NCI-H1092 treated with DMSO at 0.1 percent for 48 hours (cell line): ENCODE measurements around the gene CLCNKB.
"Not testable (repeated sequence)": the region's sequence is repeated elsewhere in the genome, so short reads cannot be mapped to it uniquely, and the experiment has no call there.

ENCODE experiments used
- DNase-seq: peaks from one replicate; lab custom pipeline; 2025; lab: John Stamatoyannopoulos, UW

The CLCNKB gene

DNA sequence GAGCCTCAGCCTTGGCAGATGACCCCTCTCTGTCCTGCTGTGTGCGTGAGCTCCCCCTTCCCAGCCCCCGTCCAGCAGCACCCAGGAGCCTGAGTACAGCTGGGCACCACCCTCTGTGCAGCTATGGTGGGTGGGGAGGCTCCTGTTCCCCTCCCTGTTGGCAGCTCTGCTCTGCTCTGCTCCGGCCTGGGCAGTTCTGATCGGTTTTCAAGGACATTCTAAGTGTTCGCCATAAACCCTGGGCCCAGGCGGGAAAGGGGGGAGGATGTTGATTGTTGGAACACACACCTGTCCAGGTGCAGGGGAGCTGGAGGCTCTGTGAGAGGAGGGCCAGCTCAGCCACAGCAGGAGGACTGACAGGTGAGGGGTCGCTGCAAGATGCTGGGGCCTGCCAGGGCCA, at the start of gene CLCNKB:
CLCNKB (plus strand) TSS at position 262 of the 400 bp plus-strand sequence. CDS start 711 bp downstream, outside the sequence.
- no peak for DNase-seq

- DNase-seq, result no peak
Observed at GRCh38 chr1:15994081-15994480, 49.5 kb upstream of the CLCNKB start.

- peak; percentile 17 for DNase-seq
Observed at GRCh38 chr1:15994590-15995351, 48.8 kb upstream of the CLCNKB start.

DNA sequence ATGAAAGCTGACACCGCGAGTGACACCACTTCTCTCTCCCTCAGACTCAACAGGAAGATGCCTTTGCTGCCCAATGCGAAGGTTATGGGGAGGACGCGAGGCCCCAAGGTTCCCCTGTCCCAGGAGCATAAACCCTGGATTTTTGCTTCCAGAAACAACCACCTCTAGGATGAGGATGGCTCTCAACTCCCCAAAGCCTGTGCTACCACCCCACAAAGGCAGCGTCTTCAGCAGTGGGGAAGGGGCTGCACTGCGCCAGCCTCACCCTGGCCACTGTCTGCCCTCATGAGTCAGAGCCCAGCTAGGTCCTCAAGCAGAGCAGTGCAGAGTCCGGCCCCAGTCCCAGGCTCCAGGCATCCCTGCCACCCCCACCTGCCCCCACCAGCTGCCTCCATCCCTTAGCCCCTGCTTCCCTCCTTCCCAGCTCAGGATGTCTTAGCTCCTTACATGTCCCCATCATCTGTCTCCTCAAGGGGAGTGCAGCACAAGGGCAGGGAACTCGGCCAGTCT, 46.5 kb upstream of the CLCNKB start:
- no peak for DNase-seq

GRCh38 chr1:15997637-15998280, 45.8 kb upstream of the CLCNKB start:
- DNase-seq, result no peak

- DNase-seq, result no peak
Observed at GRCh38 chr1:15998929-15999328, 44.7 kb upstream of the CLCNKB start.

- DNase-seq, result not testable (repeated sequence)
Observed at GRCh38 chr1:16001274-16001673, 42.3 kb upstream of the CLCNKB start.

GRCh38 chr1:16005597-16005996, 38.0 kb upstream of the CLCNKB start:
- DNase-seq, result no peak

DNA sequence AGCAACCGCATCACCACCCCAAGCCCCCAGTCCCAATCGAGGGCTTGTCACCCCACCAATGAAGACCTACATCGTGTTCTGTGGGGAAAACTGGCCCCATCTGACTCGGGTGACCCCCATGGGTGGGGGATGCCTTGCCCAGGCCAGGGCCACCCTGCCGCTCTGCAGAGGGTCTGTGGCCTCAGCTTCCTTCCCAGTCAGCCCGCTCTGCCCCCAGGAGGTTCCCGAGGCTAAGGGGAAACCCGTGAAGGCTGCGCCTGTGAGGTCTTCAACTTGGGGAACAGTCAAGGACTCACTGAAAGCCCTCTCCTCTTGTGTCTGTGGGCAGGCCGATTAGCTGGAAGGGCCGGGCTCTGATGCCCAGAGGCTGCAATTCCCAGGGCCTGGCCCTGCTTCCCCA, 37.6 kb upstream of the CLCNKB start:
- no peak for DNase-seq

DNA sequence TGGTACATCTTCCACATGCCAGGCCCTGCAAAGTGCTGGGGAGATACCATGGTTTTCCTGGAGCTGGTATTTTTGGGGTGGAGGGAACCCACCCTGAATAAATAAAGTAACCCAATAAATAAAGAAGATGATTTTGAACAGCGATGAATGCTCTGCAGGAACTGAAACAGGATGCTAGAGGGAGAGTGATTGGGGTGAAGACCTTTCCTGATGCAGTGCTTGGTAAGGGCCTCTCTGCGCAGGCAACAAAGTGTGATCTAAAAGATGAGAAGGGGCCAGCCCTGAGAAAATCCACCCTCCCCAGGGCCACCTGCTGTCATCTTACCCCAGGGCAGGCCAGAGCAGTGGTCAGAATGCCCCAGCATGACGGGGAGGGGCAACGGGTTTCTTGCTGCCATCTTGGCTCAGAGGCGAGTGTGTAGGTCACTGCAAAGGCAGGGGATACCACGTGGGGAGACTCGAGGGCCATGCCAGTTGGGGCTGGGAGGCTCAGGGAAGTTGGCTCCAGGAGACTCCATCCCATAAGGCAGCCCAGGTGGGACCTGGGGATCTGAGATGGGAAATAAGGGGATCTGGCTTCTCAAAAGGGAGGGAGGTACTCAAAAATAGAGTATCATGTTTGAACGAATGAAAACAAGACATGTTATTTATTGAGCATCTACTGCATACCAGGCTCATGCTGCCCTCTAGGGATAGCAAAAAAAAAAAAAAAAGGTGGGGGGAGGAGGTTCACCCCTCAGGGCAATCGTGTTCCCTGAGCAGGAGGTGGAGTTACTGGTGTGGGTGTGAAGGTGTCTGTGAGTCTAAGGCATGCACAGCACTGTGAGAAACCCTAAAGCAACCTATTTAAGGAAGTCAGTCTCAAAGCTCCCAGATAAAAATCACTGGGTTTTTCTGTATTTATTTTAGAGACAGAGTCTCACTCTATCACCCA, 36.8 kb upstream of the CLCNKB start:
- no peak for DNase-seq

DNA sequence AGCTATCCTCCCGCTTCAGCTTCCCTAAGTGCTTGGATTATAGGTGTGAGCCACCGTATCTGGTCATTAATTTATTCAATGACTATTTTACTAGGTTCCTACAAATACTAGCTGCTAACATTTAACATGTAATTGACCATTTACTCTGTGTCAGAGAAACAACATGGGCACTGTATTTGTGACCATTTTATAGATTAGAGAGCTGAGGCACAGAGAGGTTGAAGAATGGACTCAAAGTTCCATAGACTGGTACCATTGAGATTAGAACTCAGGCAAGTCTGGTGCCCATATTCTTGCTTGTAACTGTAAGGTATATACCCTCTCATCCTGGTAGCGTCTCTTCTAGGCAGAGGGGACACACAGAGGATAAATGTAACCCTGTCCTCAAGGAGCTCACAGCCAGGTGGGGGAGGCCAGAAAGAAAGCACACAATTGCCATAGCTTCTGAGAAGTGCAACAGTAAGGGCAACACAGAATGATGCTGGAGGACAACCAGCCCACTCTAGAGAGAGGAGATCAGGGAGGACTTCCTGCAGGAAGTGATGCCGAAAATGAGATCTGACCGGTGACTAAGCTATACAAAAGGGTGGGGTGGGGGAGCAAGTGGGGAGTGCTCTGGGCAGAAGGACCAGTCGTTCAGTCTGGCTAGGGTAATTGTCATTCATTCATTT, 35.8 kb upstream of the CLCNKB start:
- DNase-seq, result no peak

DNA sequence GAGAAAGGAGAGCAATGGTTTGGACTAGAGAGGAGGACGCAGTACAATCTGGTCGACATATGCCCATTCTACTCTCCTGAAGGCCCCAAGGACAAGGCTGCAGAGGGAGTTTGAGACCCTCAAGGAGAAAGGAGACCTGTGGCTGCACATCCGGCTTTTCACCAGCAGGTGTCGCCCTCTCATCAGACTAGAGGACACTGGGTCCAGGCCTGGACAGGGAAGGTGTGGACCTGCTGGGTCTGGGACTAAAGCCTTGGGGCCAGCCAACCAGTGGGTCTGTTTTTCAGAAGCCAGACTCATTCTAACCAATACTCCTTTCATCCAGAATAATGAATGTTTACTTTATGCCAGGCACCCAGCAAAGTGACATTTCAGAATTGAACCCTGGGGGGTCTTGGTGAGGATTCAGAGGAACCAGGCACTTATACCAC, 34.5 kb upstream of the CLCNKB start:
- peak; percentile 57 for DNase-seq

- DNase-seq, result no peak
Observed at GRCh38 chr1:16009678-16010077, 33.9 kb upstream of the CLCNKB start.

GRCh38 chr1:16010837-16011236, 32.7 kb upstream of the CLCNKB start:
- no peak for DNase-seq

DNA sequence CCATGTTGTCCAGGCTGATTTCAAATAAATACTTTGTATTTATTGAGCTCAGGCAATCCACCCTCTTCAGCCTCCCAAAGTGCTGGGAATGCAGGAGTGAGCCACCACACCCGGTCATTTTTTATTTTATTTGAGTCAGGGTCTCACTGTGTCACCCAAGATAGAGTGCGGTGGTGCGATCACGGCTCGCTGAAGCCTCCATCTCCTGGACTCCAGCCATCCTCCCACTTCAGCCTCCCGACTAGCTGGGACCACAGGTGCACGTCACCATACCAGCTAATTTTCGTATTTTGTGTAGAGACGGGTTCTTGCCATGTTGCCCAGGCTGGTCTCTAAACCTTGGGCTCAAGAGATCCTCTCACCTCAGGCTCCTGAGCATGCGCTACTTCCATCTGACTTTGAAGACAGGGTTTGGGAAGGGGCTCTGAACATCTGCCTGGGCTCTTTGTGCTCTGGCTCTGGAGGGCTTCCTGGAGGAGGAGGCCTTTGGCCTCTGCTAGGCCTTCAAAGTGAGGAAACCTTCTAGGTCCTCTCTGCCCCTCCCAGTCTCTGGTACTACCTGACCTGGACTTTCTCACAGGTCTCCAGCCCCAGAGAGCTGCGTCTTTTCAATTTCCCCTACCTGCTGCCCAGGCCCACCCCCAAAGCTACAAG, 31.5 kb upstream of the CLCNKB start:
- DNase-seq, result no peak

GRCh38 chr1:16012590-16013219, 30.9 kb upstream of the CLCNKB start:
- DNase-seq, result peak; percentile 28

DNA sequence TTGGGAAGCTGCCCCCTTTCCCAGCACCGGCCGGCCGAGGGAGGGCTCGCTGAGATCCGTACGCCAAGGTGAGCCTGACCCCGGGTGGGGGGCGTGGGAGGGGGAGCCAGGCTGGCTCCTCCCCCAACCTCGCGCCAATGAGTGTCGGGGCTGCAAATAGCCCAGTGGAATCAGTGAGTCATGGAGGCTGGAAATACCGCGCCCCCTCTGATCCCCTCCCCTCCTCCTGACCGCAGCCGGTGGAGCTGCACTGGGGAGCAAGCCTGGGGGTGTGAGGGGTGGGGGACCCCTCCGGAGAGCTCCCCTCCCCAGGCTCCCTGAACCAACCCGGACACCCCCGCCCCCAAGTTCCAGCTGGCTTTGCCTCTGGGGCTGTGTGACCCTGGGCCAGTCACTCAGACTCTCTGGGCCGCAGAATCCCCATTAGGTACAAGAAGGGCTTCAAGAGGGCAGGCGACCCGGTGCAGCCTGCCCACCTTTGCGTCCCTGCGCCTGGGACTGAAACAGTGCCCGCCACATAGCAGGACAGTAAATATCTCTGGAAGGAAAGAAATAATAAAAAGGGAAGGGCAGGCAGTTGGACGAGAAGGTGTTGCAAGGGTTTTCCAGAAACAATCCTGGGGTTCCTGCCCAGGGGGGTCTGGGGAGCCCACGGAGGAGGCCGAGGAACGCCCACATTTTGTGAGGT, 30.2 kb upstream of the CLCNKB start:
- DNase-seq, result no peak

GRCh38 chr1:16013908-16014258, 29.7 kb upstream of the CLCNKB start:
- DNase-seq, result no peak

DNA sequence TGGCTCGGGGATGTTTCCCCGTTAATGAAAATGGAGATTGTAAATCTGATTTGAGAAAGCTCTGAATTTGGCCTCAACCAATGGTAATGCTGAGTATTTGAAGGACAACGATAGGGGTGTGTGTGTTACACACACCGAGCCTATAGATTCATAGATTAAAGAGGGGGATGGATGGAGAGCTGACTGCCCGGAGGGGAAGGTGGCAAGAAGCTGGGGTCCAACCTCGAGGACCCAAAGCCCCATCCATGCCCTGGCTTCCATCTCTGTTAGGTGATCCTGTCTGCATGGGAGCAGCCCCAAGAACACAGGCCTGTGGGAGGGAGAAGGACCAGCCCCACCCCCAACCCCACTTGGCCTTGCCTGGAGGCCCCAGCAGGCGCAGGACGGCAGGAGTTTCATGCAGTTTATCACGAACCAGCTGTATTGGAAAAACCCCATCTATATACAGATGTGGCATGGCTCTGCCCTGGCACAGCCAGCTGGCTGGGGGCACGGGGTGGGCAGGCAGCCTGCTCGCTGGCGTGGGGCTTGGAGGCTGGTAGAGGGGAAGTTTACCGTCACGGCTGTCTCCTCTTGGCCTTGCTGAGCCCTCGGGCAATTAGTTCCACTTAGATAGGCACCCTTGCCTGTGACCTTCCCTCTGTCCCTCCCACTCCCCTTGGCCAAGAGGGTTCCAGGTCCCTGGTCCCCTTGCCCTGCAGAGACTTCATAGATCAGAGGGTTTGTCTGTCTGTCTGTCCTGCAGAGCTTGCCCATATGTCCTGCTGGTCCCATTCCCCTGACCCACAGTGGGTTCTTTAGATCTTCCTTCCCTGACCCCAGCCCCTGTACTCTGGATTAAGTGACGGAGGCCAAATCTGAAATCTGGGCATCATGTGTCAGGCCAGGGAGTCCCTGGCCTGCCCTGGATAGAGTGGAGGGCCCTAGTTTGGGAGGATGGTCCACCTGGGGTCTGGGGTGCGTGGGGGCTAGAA, 28.8 kb upstream of the CLCNKB start:
- DNase-seq, result no peak
